ENCODE results near the gene FHIT. TPM values are rescaled to one million over a fixed set of nuclear protein-coding genes. Genes with fewer than 3 reads are reported as not detected.

The FHIT gene
- total and polyA plus RNA-seq, 4 donors: 2.1 to 14.7 (median 6.6) TPM

DNA sequence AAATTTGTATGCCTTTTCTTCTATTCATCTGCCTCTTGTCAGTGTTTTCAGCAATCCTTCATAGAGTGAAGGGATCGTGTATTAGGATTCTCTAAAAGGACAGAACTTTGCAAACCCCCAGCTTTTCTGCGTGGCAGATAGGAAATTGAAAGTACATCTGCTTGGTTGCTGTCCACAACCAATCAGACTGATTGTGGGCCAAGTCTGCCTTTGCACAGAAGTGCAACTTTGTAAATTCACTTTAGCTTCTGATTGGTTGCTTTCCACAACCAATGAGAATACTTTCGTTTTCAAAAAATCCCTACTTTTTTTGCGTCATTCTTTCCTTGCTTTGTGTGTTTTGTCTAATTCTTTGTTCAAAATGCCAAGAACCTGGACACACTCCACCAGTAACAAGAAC, 847.4 kb downstream of the FHIT start:
- no peaks in the 10 kb centered on the region for H3K27me3 ChIP-seq (ENCODE audit: control insufficient read depth in 4 of 4, insufficient read depth in 4 of 4, low read length in 3 of 4)
- H3K36me3 ChIP-seq (ENCODE audit: control insufficient read depth in 4 of 4, insufficient read depth in 3 of 4, low read depth in 1 of 4, low read length in 3 of 4): no peaks in the 10 kb centered on the region
- DNase-seq (ENCODE audit: low spot score): no peak
- TF ChIP-seq RXRA (IDR thresholded peaks at IDR 0.05) (no peak), JUND (IDR thresholded peaks at IDR 0.05) (no peak), GABPA (IDR thresholded peaks at IDR 0.05 in 1 of 2, conservative IDR thresholded peaks at IDR 0.05 in 1 of 2) (no peak), HNF4G (IDR thresholded peaks at IDR 0.05) (no peak), EGR1 (IDR thresholded peaks at IDR 0.05; ENCODE audit: low read depth in 2 of 2) (no peak), SP1 (IDR thresholded peaks at IDR 0.05) (no peak), YY1 (IDR thresholded peaks at IDR 0.05) (no peak), TAF1 (conservative IDR thresholded peaks at IDR 0.05) (no peak), HNF4A (conservative IDR thresholded peaks at IDR 0.05) (no peak), FOXA1 (IDR thresholded peaks at IDR 0.05) (no peak), FOXA2 (IDR thresholded peaks at IDR 0.05) (no peak), NR2F2 (IDR thresholded peaks at IDR 0.05) (no peak), RAD21 (IDR thresholded peaks at IDR 0.05) (no peak)
- TF ChIP-seq, protein P1, sequence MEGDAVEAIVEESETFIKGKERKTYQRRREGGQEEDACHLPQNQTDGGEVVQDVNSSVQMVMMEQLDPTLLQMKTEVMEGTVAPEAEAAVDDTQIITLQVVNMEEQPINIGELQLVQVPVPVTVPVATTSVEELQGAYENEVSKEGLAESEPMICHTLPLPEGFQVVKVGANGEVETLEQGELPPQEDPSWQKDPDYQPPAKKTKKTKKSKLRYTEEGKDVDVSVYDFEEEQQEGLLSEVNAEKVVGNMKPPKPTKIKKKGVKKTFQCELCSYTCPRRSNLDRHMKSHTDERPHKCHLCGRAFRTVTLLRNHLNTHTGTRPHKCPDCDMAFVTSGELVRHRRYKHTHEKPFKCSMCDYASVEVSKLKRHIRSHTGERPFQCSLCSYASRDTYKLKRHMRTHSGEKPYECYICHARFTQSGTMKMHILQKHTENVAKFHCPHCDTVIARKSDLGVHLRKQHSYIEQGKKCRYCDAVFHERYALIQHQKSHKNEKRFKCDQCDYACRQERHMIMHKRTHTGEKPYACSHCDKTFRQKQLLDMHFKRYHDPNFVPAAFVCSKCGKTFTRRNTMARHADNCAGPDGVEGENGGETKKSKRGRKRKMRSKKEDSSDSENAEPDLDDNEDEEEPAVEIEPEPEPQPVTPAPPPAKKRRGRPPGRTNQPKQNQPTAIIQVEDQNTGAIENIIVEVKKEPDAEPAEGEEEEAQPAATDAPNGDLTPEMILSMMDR (IDR thresholded peaks at IDR 0.05; ENCODE audit: low read depth, low read length, missing input control): no peak
- TF ChIP-seq, protein P2, sequence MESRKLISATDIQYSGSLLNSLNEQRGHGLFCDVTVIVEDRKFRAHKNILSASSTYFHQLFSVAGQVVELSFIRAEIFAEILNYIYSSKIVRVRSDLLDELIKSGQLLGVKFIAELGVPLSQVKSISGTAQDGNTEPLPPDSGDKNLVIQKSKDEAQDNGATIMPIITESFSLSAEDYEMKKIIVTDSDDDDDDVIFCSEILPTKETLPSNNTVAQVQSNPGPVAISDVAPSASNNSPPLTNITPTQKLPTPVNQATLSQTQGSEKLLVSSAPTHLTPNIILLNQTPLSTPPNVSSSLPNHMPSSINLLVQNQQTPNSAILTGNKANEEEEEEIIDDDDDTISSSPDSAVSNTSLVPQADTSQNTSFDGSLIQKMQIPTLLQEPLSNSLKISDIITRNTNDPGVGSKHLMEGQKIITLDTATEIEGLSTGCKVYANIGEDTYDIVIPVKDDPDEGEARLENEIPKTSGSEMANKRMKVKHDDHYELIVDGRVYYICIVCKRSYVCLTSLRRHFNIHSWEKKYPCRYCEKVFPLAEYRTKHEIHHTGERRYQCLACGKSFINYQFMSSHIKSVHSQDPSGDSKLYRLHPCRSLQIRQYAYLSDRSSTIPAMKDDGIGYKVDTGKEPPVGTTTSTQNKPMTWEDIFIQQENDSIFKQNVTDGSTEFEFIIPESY (IDR thresholded peaks at IDR 0.05): no peak
- TF ChIP-seq, protein P3, sequence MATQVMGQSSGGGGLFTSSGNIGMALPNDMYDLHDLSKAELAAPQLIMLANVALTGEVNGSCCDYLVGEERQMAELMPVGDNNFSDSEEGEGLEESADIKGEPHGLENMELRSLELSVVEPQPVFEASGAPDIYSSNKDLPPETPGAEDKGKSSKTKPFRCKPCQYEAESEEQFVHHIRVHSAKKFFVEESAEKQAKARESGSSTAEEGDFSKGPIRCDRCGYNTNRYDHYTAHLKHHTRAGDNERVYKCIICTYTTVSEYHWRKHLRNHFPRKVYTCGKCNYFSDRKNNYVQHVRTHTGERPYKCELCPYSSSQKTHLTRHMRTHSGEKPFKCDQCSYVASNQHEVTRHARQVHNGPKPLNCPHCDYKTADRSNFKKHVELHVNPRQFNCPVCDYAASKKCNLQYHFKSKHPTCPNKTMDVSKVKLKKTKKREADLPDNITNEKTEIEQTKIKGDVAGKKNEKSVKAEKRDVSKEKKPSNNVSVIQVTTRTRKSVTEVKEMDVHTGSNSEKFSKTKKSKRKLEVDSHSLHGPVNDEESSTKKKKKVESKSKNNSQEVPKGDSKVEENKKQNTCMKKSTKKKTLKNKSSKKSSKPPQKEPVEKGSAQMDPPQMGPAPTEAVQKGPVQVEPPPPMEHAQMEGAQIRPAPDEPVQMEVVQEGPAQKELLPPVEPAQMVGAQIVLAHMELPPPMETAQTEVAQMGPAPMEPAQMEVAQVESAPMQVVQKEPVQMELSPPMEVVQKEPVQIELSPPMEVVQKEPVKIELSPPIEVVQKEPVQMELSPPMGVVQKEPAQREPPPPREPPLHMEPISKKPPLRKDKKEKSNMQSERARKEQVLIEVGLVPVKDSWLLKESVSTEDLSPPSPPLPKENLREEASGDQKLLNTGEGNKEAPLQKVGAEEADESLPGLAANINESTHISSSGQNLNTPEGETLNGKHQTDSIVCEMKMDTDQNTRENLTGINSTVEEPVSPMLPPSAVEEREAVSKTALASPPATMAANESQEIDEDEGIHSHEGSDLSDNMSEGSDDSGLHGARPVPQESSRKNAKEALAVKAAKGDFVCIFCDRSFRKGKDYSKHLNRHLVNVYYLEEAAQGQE (IDR thresholded peaks at IDR 0.05): no peak
- TF ChIP-seq, protein P4, sequence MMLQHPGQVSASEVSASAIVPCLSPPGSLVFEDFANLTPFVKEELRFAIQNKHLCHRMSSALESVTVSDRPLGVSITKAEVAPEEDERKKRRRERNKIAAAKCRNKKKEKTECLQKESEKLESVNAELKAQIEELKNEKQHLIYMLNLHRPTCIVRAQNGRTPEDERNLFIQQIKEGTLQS (IDR thresholded peaks at IDR 0.05): no peak
- no peak overlapping the region for H3K27ac ChIP-seq (ENCODE audit: low read depth in 1 of 2, low read length in 2 of 2)
- H3K4me3 ChIP-seq (ENCODE audit: low read depth in 1 of 3, low read length in 3 of 3): no peak overlapping the region
- 87% methylated on average over 4 of the region's 4 CpGs for WGBS
- peaks cover 0 to 1% (median 0%) of the 10 kb centered on the region in 4 donors for H3K9me3 ChIP-seq (ENCODE audit: control insufficient read depth in 4 of 4, low read length in 3 of 4)
- peaks cover 0 to 4% (median 0%) of the 10 kb centered on the region in 4 donors for H3K4me1 ChIP-seq (ENCODE audit: control insufficient read depth in 4 of 4, insufficient read depth in 4 of 4, low read length in 3 of 4)
- H3K9ac ChIP-seq (ENCODE audit: low read depth in 1 of 2, low read length in 2 of 2): no peak overlapping the region

DNA sequence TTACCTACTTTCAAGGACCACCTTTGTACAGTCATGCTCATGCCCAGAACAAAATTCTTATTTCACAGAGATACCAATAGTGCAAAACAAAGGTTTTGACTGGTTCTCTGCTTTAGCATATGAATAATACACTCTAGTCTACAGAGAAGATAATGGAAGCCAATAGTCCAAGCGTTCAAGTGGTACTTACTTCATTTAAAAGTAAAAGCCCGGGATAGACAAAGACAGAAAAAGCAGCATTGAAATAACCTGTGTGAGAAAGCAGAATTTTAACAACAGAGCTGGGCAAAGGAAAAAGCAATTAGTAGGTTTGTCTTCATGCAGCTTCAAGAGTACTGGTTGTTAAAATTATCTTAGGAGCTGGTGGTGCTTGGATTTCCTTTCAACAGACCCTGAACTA, 848.3 kb downstream of the FHIT start:
- Histone ChIP-seq H3K9ac (ENCODE audit: low read depth in 1 of 2, low read length in 2 of 2) (no peak overlapping the region), H3K27me3 (ENCODE audit: control insufficient read depth in 4 of 4, insufficient read depth in 4 of 4, low read length in 3 of 4) (no peaks in the 10 kb centered on the region), H3K4me1 (ENCODE audit: control insufficient read depth in 4 of 4, insufficient read depth in 4 of 4, low read length in 3 of 4) (peaks cover 0 to 4% (median 0%) of the 10 kb centered on the region in 4 donors), H3K36me3 (ENCODE audit: control insufficient read depth in 4 of 4, insufficient read depth in 3 of 4, low read depth in 1 of 4, low read length in 3 of 4) (no peaks in the 10 kb centered on the region), H3K4me3 (ENCODE audit: low read depth in 1 of 3, low read length in 3 of 3) (no peak overlapping the region), H3K27ac (ENCODE audit: low read depth in 1 of 2, low read length in 2 of 2) (no peak overlapping the region), H3K9me3 (ENCODE audit: control insufficient read depth in 4 of 4, low read length in 3 of 4) (peaks cover 0 to 1% (median 0%) of the 10 kb centered on the region in 4 donors)
- WGBS: 98% methylated on average over 2 of the region's 2 CpGs
- TF ChIP-seq RXRA (IDR thresholded peaks at IDR 0.05) (no peak), HNF4G (IDR thresholded peaks at IDR 0.05) (no peak), RAD21 (IDR thresholded peaks at IDR 0.05) (no peak), SP1 (IDR thresholded peaks at IDR 0.05) (no peak), JUND (IDR thresholded peaks at IDR 0.05) (no peak)
- TF ChIP-seq, protein P5, sequence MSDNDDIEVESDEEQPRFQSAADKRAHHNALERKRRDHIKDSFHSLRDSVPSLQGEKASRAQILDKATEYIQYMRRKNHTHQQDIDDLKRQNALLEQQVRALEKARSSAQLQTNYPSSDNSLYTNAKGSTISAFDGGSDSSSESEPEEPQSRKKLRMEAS (IDR thresholded peaks at IDR 0.05): no peak
- DNase-seq (ENCODE audit: low spot score): no peak

Data from liver (tissue), 9 donors.